Mesothelial cell of epicardium (in vitro differentiated cells): ENCODE results near the gene ZNF282. TPM values are rescaled to one million over a fixed set of nuclear protein-coding genes. Genes with fewer than 3 reads are reported as not detected.

Experiments
- DNase-seq, 2 experiments: peaks; one replicate each; pipeline ENCODE4 v3.0.0; 2021; ENCODE audit warnings: low spot score in 2 of 2; ENCODE audit not compliant: unreplicated experiment in 2 of 2
- H3K27ac Mint-ChIP-seq: 2 replicates; pipeline ENCODE4 v1.8.0; 2021; ENCODE audit warnings: mixed read lengths
- H3K27me3 Mint-ChIP-seq: 2 replicates; pipeline ENCODE4 v1.8.0; 2021; ENCODE audit warnings: low read depth, mixed read lengths
- H3K36me3 Mint-ChIP-seq: 2 replicates; pipeline ENCODE4 v1.8.0; 2021; ENCODE audit warnings: mixed read lengths
- H3K4me1 Mint-ChIP-seq: 2 replicates; pipeline ENCODE4 v1.8.0; 2021; ENCODE audit warnings: mixed read lengths
- H3K4me3 Mint-ChIP-seq: 2 replicates; pipeline ENCODE4 v1.8.0; 2021; ENCODE audit warnings: mild to moderate bottlenecking, moderate library complexity, mixed read lengths
- H3K9me3 Mint-ChIP-seq: 2 replicates; pipeline ENCODE4 v1.8.0; 2021; ENCODE audit warnings: mixed read lengths
- total RNA-seq: library from RNA; stranded (reverse); gene quantifications from 3 replicates; pipeline ENCODE4 v1.2.1, GENCODE V29; 2021
- TF ChIP-seq, protein P1 (sequence below): fragments of 200-600 bp; sonication (generic); IDR thresholded peaks from one replicate; pipeline ENCODE4 v1.5.0; 2021; ENCODE audit warnings: antibody characterized with exemption; ENCODE audit not compliant: unreplicated experiment

ZNF282 gene
- total RNA-seq, 1 donor from 2014 or later, result 47.0 TPM

DNA sequence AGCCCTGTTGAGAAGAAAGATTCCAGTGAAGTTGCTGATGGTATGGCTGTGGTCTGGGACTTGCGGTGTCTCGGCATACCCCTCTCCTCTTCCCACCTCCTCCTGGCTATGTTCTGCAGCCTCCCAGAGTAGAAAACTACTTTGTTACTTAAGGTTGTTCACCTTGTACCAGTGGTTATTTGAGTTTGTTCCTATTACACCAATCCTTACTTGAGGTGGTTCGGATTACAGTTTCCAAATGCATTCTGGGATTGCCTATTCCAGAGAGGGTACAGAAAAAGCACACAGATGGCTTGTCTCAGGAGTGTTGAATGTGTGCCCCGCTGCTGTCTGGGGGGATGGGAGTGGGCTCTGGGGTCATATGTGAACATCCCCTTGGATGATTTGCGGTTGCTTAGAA, 59.8 kb downstream of the ZNF282 start:
- TF ChIP-seq, protein P1, sequence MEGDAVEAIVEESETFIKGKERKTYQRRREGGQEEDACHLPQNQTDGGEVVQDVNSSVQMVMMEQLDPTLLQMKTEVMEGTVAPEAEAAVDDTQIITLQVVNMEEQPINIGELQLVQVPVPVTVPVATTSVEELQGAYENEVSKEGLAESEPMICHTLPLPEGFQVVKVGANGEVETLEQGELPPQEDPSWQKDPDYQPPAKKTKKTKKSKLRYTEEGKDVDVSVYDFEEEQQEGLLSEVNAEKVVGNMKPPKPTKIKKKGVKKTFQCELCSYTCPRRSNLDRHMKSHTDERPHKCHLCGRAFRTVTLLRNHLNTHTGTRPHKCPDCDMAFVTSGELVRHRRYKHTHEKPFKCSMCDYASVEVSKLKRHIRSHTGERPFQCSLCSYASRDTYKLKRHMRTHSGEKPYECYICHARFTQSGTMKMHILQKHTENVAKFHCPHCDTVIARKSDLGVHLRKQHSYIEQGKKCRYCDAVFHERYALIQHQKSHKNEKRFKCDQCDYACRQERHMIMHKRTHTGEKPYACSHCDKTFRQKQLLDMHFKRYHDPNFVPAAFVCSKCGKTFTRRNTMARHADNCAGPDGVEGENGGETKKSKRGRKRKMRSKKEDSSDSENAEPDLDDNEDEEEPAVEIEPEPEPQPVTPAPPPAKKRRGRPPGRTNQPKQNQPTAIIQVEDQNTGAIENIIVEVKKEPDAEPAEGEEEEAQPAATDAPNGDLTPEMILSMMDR, result no peak
- Mint-ChIP-seq H3K36me3 (peaks cover 21% of the 10 kb centered on the region), H3K4me1 (no peaks in the 10 kb centered on the region), H3K4me3 (no peak overlapping the region), H3K27ac (no peak overlapping the region), H3K27me3 (no peaks in the 10 kb centered on the region), H3K9me3 (no peaks in the 10 kb centered on the region)
- no peak for DNase-seq

DNA sequence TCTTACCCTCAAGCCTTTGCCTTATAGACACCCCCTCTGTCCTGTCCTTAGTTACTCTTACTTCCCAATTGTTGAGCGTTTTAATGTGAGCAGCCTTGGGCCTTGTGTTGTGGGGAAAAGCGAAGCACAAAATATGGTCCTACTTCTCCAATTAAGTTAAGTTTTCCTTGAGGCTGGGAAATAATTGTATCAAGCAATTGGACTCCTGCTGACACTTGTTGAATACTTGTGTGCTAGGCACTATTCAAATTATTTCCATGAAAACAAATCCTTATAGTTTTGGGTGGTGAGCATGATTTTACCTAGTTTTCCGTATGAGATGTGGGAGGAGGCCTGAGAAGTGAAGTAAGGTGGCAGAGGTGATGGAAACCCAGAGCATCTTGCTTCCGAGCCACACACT, 61.2 kb downstream of the ZNF282 start:
- Mint-ChIP-seq H3K4me3 (no peak overlapping the region), H3K4me1 (peaks cover under 1% of the 10 kb centered on the region), H3K9me3 (no peaks in the 10 kb centered on the region), H3K27me3 (no peaks in the 10 kb centered on the region), H3K36me3 (peaks cover 18% of the 10 kb centered on the region), H3K27ac (no peak overlapping the region)
- no peak for DNase-seq
- TF ChIP-seq, protein P1, result no peak

DNA sequence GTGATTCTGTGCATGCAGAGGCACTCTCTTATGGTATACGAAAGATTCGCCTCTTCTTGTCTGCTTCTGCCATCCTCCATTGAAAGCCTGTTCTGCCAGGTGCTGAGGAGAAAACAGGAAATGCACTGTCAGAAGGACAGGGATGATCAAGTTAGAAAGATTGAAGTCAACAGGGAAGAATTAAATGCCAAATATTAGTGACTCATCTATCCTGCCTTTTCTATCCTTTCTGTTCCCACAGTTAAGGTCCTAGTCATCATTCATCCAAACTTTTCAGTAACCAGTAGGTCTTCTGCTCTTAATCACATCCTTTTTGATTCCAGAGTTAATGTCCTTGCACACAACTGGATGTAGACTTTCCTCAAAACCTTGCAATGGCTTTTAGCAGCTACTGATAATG, 61.8 kb downstream of the ZNF282 start:
- Mint-ChIP-seq H3K27me3 (no peaks in the 10 kb centered on the region), H3K36me3 (peaks cover 15% of the 10 kb centered on the region), H3K4me1 (peaks cover 2% of the 10 kb centered on the region), H3K27ac (no peak overlapping the region), H3K9me3 (no peaks in the 10 kb centered on the region), H3K4me3 (no peak overlapping the region)
- no peak for DNase-seq
- TF ChIP-seq, protein P1, result no peak

DNA sequence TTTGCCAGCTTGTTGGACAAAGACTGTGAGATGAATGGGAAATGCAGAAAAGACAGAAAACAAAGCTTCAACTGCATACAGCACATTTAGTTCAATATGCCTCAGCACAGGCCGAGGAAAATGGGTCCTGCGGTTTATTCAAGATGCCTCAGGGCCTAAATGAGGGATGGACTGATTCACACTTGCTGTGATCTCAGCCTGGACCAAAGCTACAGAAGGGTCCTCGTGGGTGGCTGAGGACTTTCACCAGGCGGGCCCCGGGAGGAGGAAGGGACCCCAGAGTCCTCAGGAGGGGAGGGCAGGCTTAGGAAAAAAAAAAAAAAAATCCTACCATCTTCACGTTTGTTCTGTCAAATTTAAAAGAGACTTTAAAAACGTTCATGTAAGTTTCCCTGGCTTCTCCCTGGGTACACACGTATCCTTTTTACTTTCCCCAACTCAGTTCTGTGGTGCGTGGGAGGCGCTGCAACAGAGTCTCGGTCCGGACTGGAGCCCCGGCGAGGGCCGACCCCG, 66.0 kb downstream of the ZNF282 start:
- TF ChIP-seq, protein P1, result no peak
- no peak for DNase-seq
- Mint-ChIP-seq H3K9me3 (no peaks in the 10 kb centered on the region), H3K36me3 (peaks cover 13% of the 10 kb centered on the region), H3K4me3 (peak overlapping the region; percentile 79), H3K4me1 (peaks cover 6% of the 10 kb centered on the region), H3K27ac (peak overlapping the region; percentile 94), H3K27me3 (no peaks in the 10 kb centered on the region)

DNA sequence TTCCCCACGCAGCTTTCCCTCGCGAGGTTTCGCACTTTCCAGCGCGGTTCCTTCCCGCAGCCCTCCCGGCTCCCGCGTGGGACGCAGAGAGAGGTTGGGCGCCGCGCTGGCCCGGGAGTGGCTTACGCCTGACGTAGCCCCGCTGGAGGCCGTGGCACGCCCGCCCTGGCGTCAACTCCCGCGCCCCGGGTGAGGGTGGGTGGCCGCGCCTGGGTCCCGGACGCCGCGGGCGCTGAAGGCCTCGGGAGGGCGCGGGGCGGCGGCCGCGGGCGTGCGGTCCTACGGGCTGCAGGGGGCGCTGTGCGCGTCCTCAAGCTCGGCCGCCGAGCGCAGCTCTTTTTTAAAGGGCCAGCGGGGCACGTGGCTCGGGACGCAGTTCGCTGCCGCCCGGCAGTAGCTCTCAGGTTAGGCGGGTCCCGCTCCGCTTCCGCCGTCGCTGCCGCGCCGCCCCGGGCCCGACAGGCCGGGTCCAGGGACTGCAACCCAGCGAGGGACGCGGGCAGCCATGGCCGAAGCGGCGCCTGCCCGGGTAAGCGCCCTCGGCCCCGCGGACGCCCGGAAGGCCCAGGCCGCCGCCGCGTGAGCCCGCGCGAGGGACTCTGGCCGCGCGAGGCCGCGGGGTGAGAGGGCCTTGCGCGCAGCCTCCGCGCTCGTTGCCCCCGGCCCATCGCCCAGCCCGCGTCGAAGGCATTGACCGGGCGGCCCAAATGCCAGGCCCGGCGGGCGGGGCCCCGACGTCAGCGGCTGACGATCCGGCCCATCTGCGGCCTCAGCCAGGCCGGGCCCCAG, 66.7 kb downstream of the ZNF282 start, which contains the start of gene ZNF783:
TSS of gene ZNF783 (plus strand) at position 368 of the 789 bp plus-strand sequence. CDS start at position 506, 138 bp downstream.
- peaks cover 19% of the 10 kb centered on the region for H3K36me3 Mint-ChIP-seq
- no peaks in the 10 kb centered on the region for H3K27me3 Mint-ChIP-seq
- H3K9me3 Mint-ChIP-seq, result no peaks in the 10 kb centered on the region
- peak; percentile 63 to 84 for DNase-seq
- H3K27ac Mint-ChIP-seq, result peak within 1 kb of the TSS; percentile 94
- H3K4me1 Mint-ChIP-seq, result peaks cover 6% of the 10 kb centered on the region
- TF ChIP-seq, protein P1, result peak; percentile 80
- H3K4me3 Mint-ChIP-seq, result peak within 1 kb of the TSS; percentile 79
